GM12891 (cell line): ENCODE data around the gene PPP5C.

ENCODE experiments used
- PAX5 ChIP-seq: IDR thresholded peaks from 2 replicates; pipeline ENCODE4 v1.6.1; 2011; ENCODE audit warnings: low read length, moderate library complexity, mild to moderate bottlenecking; ENCODE audit not compliant: insufficient read depth, severe bottlenecking
- POLR2A ChIP-seq: IDR thresholded peaks from 2 replicates; pipeline ENCODE4 v1.6.1; 2011; ENCODE audit warnings: low read depth, low read length, control low read depth
- POLR2AphosphoS5 ChIP-seq: IDR thresholded peaks from 2 replicates; pipeline ENCODE4 v1.6.1; 2011; ENCODE audit warnings: low read depth, low read length, control low read depth
- POU2F2 ChIP-seq: IDR thresholded peaks from 2 replicates; pipeline ENCODE4 v1.6.1; 2011; ENCODE audit warnings: low read depth, mild to moderate bottlenecking, control low read depth, low read length, moderate library complexity
- SPI1 ChIP-seq: IDR thresholded peaks from 2 replicates; pipeline ENCODE4 v1.6.1; 2011; ENCODE audit warnings: low read depth, low read length, control low read depth
- TAF1 ChIP-seq: IDR thresholded peaks from 2 replicates; pipeline ENCODE4 v1.6.1; 2011; ENCODE audit warnings: low read depth, low read length, control low read depth

DNA sequence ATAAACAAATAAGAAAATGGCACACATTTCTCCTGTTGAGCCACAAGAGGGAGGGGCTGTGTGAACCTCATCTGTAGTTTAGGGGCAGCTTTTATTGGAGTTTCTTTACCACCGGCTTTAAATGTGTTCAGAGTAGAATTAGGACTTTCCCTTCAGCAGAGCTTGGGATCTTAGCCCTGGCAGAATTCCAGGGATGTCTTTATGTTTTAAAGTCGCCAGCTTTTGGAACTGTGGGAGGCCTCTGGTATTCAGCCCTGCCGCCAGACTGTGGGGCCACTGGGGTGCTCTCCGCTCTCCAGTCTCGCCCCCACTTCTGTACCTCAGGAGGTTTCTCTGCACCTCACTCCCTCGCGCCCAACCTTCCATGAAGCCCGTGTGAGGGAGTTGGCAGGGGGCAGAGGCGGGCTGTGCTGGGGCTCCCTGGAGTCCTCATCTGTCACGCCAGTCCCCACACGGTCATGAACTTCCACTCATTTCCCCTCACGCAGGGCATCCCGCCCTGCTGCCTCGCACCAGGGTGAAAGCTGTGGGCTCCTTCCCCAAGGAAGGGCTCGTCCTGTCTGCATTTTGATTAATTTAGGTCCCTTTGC is 35.0 kb downstream of the PPP5C start:
- TF ChIP-seq TAF1 (no peak), POLR2A (no peak), POLR2AphosphoS5 (no peak), SPI1 (no peak), POU2F2 (no peak), PAX5 (no peak)
